Adrenal gland (tissue), 12 donors: Measurements from ENCODE around the gene CEP70. TPM values are rescaled to one million over a fixed set of nuclear protein-coding genes. Genes with fewer than 3 reads are reported as not detected.

ENCODE experiments used
- DNase-seq, 7 donors: peaks; one replicate each; pipeline ENCODE4 v3.0.0-alpha.2; 2019 to 2020
- H3K27ac ChIP-seq, 5 donors: fragments of 200-600 bp; sonication (generic) in 4 of 5; 1 replicate in 3 of 5; 2 replicates in 2 of 5; pipeline versions ENCODE4 v1.5.1 to v1.8.0; 2016 to 2020; ENCODE audit warnings: mild to moderate bottlenecking in 1 of 5
- H3K27me3 ChIP-seq: fragments of 200-600 bp; 2 replicates; pipeline ENCODE4 v1.8.0; 2021
- H3K36me3 ChIP-seq, 2 donors: fragments of 200-600 bp; replicated peaks in 1 of 2; 1 replicate in 1 of 2; 2 replicates in 1 of 2; pipeline versions ENCODE4 v1.5.1 to v1.8.0; 2018 to 2022
- H3K4me1 ChIP-seq, 2 donors: fragments of 200-600 bp; replicated peaks in 1 of 2; 1 replicate in 1 of 2; 2 replicates in 1 of 2; pipeline versions ENCODE4 v1.5.1 to v1.8.0; 2018 to 2021
- H3K4me3 ChIP-seq, 4 donors: fragments of 200-600 bp; sonication (generic) in 3 of 4; one replicate each; pipeline ENCODE4 v1.5.1; 2016 to 2018
- H3K9me3 ChIP-seq, 3 donors: fragments of 200-600 bp; sonication (generic) in 1 of 3; replicated peaks in 1 of 3; 1 replicate in 2 of 3; 2 replicates in 1 of 3; pipeline versions ENCODE4 v1.5.1 to v1.8.0; 2016 to 2021
- CTCF ChIP-seq, 6 experiments: fragments of 450-650 bp in 4 of 6; fragments of 200-600 bp in 2 of 6; sonication (generic) in 1 of 6; IDR thresholded peaks; 1 replicate in 5 of 6; 2 replicates in 1 of 6; pipeline versions ENCODE4 v1.5.1 to v1.8.0; 2016 to 2021; ENCODE audit warnings: antibody characterized with exemption in 6 of 6, mild to moderate bottlenecking in 2 of 6, moderate library complexity in 1 of 6
- POLR2A ChIP-seq, 2 donors: fragments of 450-650 bp; IDR thresholded peaks; one replicate each; pipeline ENCODE4 v1.6.1; 2017; ENCODE audit warnings: antibody characterized with exemption in 2 of 2, mild to moderate bottlenecking in 2 of 2, moderate library complexity in 1 of 2
- WGBS, 4 donors: extraction: QIAGEN DNeasy Blood & Tissue Kit in 2 of 4; methylation state at CpG; one replicate each; pipeline versions ENCODE4 v1.1.5 to v1.1.7; 2013 to 2017; 5-methylcytosine and 5-hydroxymethylcytosine counted together
- intact Hi-C, 2 donors: fragments of 100-400 bp; cut with DNase I; formaldehyde crosslinking; loops; one replicate each; pipeline versions ENCODE4 v1.14.1 to v1.15.0; 2022 to 2023
- polyA plus RNA-seq, 3 donors: library from polyadenylated mRNA; stranded (reverse); fragments of 200-250 nt in 2 of 3; fragments of 350-450 nt in 1 of 3; fragmentation: Illumina TruSeq in 1 of 3; extraction: RNeasy Lipid Tissue Mini Kit (QIAGEN cat#74804) in 1 of 3; gene quantifications; one replicate each; pipeline ENCODE4 v1.2.3, GENCODE V29; 2013 to 2014
- total RNA-seq, 9 donors: library from RNA; depleted of rRNA in 4 of 9; stranded (reverse); fragments of >200 nt in 4 of 9; fragments of 120-200 nt in 1 of 9; fragmentation: NEBNext Ultra II Directional in 1 of 9; extraction: Animal tissue kit (Norgen Biotek cat#: 25700) in 1 of 9; gene quantifications; one replicate each; pipeline versions ENCODE4 v1.1.0 to v1.2.4, GENCODE V29; 2013 to 2023
- donor health status: healthy with polysubstance abuse.
- donor health status: Bipolar disorder and iron deficiency.
- donor health status: DM: yes; HTN: yes; CAD: no.
- donor health status: DM: no; HTN: no; CAD: no.
- donor health status: DM: no; HTN: no; CAD: no.
- donor health status: DM: yes; HTN: yes; CAD: no.

CEP70 gene
- total and polyA plus RNA-seq, 12 donors, result 7.8 to 26.9 (median 16.4) TPM

DNA sequence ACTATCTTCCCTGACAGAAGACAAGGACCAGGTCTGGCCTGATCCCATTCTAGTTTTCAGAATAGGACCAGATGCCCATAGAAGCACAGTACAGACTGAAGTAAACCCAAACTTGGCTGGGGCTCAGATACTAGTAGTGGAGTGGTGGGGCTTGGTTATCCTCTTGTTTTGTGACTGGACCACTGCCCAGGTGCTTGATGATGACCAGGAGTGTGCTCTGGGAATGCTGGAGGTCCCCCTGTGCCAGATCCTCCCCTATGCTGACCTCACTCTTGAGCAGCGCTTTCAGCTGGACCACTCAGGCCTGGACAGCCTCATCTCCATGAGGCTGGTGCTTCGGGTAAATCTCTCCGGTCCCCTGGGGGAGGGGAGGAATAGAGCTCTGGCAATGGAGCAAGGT is 123.4 kb downstream of the CEP70 start:
- Histone ChIP-seq H3K27me3 (no peaks in the 10 kb centered on the region), H3K27ac (no peak overlapping the region), H3K9me3 (no peaks in the 10 kb centered on the region), H3K4me1 (no peaks in the 10 kb centered on the region), H3K36me3 (no peaks in the 10 kb centered on the region), H3K4me3 (no peak overlapping the region)
- intact Hi-C loops, result no loop called here
- 88 to 100% (median 92%) methylated on average over 3 of the region's 3 CpGs for WGBS, 4 donors
- TF ChIP-seq POLR2A (IDR thresholded peaks at IDR 0.05), result no peak
- no peak for DNase-seq

GRCh38 chr3:138469874-138470273 is 124.2 kb downstream of the CEP70 start:
- intact Hi-C loops, result no loop called here
- TF ChIP-seq CTCF (IDR thresholded peaks at IDR 0.05), result no peak
- no peak for TF ChIP-seq POLR2A (IDR thresholded peaks at IDR 0.05)
- H3K36me3 ChIP-seq, result no peaks in the 10 kb centered on the region
- H3K9me3 ChIP-seq, result no peaks in the 10 kb centered on the region
- H3K27ac ChIP-seq, result no peak overlapping the region
- H3K4me1 ChIP-seq, result no peaks in the 10 kb centered on the region
- WGBS, 4 donors, result 83 to 97% (median 91%) methylated on average over 6 of the region's 6 CpGs
- DNase-seq, result peak in 1 of 7 donors; percentile 43
- H3K4me3 ChIP-seq, result no peak overlapping the region
- no peaks in the 10 kb centered on the region for H3K27me3 ChIP-seq

- Histone ChIP-seq H3K4me1 (no peaks in the 10 kb centered on the region), H3K4me3 (no peak overlapping the region), H3K27ac (no peak overlapping the region), H3K36me3 (no peaks in the 10 kb centered on the region), H3K9me3 (no peaks in the 10 kb centered on the region), H3K27me3 (no peaks in the 10 kb centered on the region)
- peak in 1 of 7 donors; percentile 60 for DNase-seq
- TF ChIP-seq CTCF (IDR thresholded peaks at IDR 0.05) (no peak), POLR2A (IDR thresholded peaks at IDR 0.05) (no peak)
- WGBS, 4 donors, result 44 to 65% (median 58%) methylated on average over 1 to 2 of the region's 2 CpGs
- intact Hi-C loops, result no loop called here
Observed at GRCh38 chr3:138468886-138469285, 125.2 kb downstream of the CEP70 start.

- no peak overlapping the region for H3K4me3 ChIP-seq
- H3K27me3 ChIP-seq, result no peaks in the 10 kb centered on the region
- DNase-seq, result peak in 1 of 7 donors; percentile 24
- H3K27ac ChIP-seq, result no peak overlapping the region
- 61 to 84% (median 79%) methylated on average over 4 to 6 of the region's 6 CpGs for WGBS, 4 donors
- TF ChIP-seq POLR2A (IDR thresholded peaks at IDR 0.05) (no peak), CTCF (IDR thresholded peaks at IDR 0.05) (no peak)
- H3K4me1 ChIP-seq, result no peaks in the 10 kb centered on the region
- no peaks in the 10 kb centered on the region for H3K36me3 ChIP-seq
- H3K9me3 ChIP-seq, result no peaks in the 10 kb centered on the region
- intact Hi-C loops, result no loop called here
Observed at GRCh38 chr3:138468451-138468850, 125.6 kb downstream of the CEP70 start.

DNA sequence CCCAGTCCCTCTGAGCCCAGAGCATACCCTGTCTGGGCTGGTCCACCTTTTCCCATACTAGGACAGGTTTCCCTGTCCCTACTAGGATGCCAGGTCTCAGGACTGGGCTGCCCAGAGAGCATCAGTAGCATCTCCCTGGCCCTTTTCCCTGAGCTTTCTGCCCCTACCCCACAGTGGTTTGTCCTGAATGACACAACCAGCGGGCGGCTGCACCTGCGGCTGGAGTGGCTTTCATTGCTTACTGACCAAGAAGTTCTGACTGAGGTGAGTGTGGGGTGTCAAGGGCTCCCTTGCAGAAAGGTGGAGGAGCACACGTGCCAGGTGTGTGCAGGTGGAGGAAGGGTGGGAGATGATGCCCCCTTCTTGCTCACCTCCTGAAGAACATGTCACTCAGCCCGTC is 126.1 kb downstream of the CEP70 start:
- TF ChIP-seq CTCF (IDR thresholded peaks at IDR 0.05) (no peak), POLR2A (IDR thresholded peaks at IDR 0.05) (no peak)
- Histone ChIP-seq H3K36me3 (no peaks in the 10 kb centered on the region), H3K27ac (no peak overlapping the region), H3K4me3 (no peak overlapping the region), H3K9me3 (no peaks in the 10 kb centered on the region), H3K4me1 (no peaks in the 10 kb centered on the region), H3K27me3 (no peaks in the 10 kb centered on the region)
- WGBS, 4 donors, result 83 to 96% (median 92%) methylated on average over 4 to 5 of the region's 5 CpGs
- intact Hi-C loops, result no loop called here
- peak in 1 of 7 donors; percentile 29 for DNase-seq
